Liver (tissue), 9 donors: ENCODE measurements around the gene WRAP73. TPM values are rescaled to one million over a fixed set of nuclear protein-coding genes. Genes with fewer than 3 reads are reported as not detected.

Experiments used
- DNase-seq: peaks from one replicate; pipeline ENCODE4 v3.0.0-alpha.2; 2017; ENCODE audit warnings: low spot score
- H3K27ac ChIP-seq, 2 donors: one replicate each; pipeline ENCODE4 v1.7.0; 2013; ENCODE audit warnings: inconsistent platforms in 2 of 2, low read length in 2 of 2, control low read depth in 1 of 2, low read depth in 1 of 2, mild to moderate bottlenecking in 1 of 2
- H3K27me3 ChIP-seq, 4 donors: one replicate each; pipeline versions ENCODE4 v1.6.1 to v1.7.0; 2013; ENCODE audit warnings: low read length in 3 of 4, inconsistent platforms in 1 of 4, mild to moderate bottlenecking in 1 of 4, moderate library complexity in 1 of 4; ENCODE audit not compliant: control insufficient read depth in 4 of 4, insufficient read depth in 4 of 4
- H3K36me3 ChIP-seq, 4 donors: one replicate each; pipeline versions ENCODE4 v1.6.1 to v1.7.0; 2013; ENCODE audit warnings: low read length in 3 of 4, mild to moderate bottlenecking in 3 of 4, low read depth in 1 of 4, moderate library complexity in 1 of 4; ENCODE audit not compliant: control insufficient read depth in 4 of 4, insufficient read depth in 3 of 4
- H3K4me1 ChIP-seq, 4 donors: one replicate each; pipeline versions ENCODE4 v1.6.1 to v1.7.0; 2013; ENCODE audit warnings: low read length in 3 of 4, mild to moderate bottlenecking in 3 of 4, moderate library complexity in 1 of 4; ENCODE audit not compliant: control insufficient read depth in 4 of 4, insufficient read depth in 4 of 4
- H3K4me3 ChIP-seq, 3 donors: one replicate each; pipeline versions ENCODE4 v1.6.1 to v1.7.0; 2013; ENCODE audit warnings: low read length in 3 of 3, control low read depth in 1 of 3, low read depth in 1 of 3, mild to moderate bottlenecking in 1 of 3
- H3K9ac ChIP-seq, 2 donors: one replicate each; pipeline ENCODE4 v1.7.0; 2013; ENCODE audit warnings: low read length in 2 of 2, mild to moderate bottlenecking in 2 of 2, moderate library complexity in 2 of 2, control low read depth in 1 of 2, low read depth in 1 of 2
- H3K9me3 ChIP-seq, 4 donors: one replicate each; pipeline versions ENCODE4 v1.6.1 to v1.7.0; 2013; ENCODE audit warnings: low read length in 3 of 4; ENCODE audit not compliant: control insufficient read depth in 4 of 4
- EGR1 ChIP-seq, 2 donors: IDR thresholded peaks; 2 replicates each; pipeline ENCODE4 v1.6.1; 2016 to 2018; ENCODE audit warnings: antibody characterized with exemption in 2 of 2, low read depth in 2 of 2
- FOXA1 ChIP-seq: IDR thresholded peaks from 2 replicates; pipeline ENCODE4 v1.6.1; 2016; ENCODE audit warnings: antibody characterized with exemption
- FOXA2 ChIP-seq: IDR thresholded peaks from 2 replicates; pipeline ENCODE4 v1.6.1; 2016; ENCODE audit warnings: antibody characterized with exemption
- JUND ChIP-seq, 2 donors: IDR thresholded peaks; 2 replicates each; pipeline ENCODE4 v1.6.1; 2016; ENCODE audit warnings: antibody characterized with exemption in 2 of 2
- RAD21 ChIP-seq, 2 donors: IDR thresholded peaks; 2 replicates each; pipeline ENCODE4 v1.6.1; 2016; ENCODE audit warnings: antibody characterized with exemption in 2 of 2, mild to moderate bottlenecking in 2 of 2
- REST ChIP-seq: IDR thresholded peaks from 2 replicates; pipeline ENCODE4 v1.6.1; 2016; ENCODE audit warnings: antibody characterized with exemption, mild to moderate bottlenecking
- RXRA ChIP-seq, 2 donors: IDR thresholded peaks; 2 replicates each; pipeline ENCODE4 v1.6.1; 2017 to 2018; ENCODE audit warnings: antibody characterized with exemption in 2 of 2, mild to moderate bottlenecking in 1 of 2
- SP1 ChIP-seq: IDR thresholded peaks from 2 replicates; pipeline ENCODE4 v1.6.1; 2018; ENCODE audit warnings: antibody characterized with exemption, mild to moderate bottlenecking
- TAF1 ChIP-seq: conservative IDR thresholded peaks from 2 replicates; pipeline ENCODE4 v1.6.1; 2016; ENCODE audit warnings: antibody characterized with exemption, mild to moderate bottlenecking
- YY1 ChIP-seq: IDR thresholded peaks from 2 replicates; pipeline ENCODE4 v1.6.1; 2016; ENCODE audit warnings: antibody characterized with exemption, mild to moderate bottlenecking
- ZBTB33 ChIP-seq: IDR thresholded peaks from 2 replicates; pipeline ENCODE4 v1.6.1; 2016; ENCODE audit warnings: antibody characterized with exemption
- WGBS: extraction: QIAGEN DNeasy Blood & Tissue Kit; methylation state at CpG from one replicate; pipeline ENCODE4 v1.1.7; 2013; 5-methylcytosine and 5-hydroxymethylcytosine counted together
- polyA plus RNA-seq, 2 donors: library from polyadenylated mRNA; stranded (reverse) in 1 of 2; unstranded in 1 of 2; fragments of 200-250 nt in 1 of 2; fragments of >200 nt in 1 of 2; fragmentation: Nextera tagmentation in 1 of 2; extraction: Ambion mirVana in 1 of 2; gene quantifications; one replicate each; pipeline versions ENCODE4 v1.2.1 to v1.2.3, GENCODE V29; 2013 to 2015
- total RNA-seq, 2 donors: library from RNA; depleted of rRNA; stranded (reverse); fragments of >200 nt; gene quantifications; one replicate each; pipeline ENCODE4 v1.2.3, GENCODE V29; 2014
- TF ChIP-seq, protein P1 (sequence below): fragments of 150-350 bp; IDR thresholded peaks from 2 replicates; pipeline ENCODE4 v1.5.1; 2017; ENCODE audit warnings: improper control_type of control experiment, low read depth, low read length; ENCODE audit not compliant: missing input control
- TF ChIP-seq, protein P2 (sequence below): IDR thresholded peaks from 2 replicates; pipeline ENCODE4 v1.6.1; 2016; ENCODE audit warnings: antibody characterized with exemption
- donor health status: healthy.
- donor health status: healthy.
- donor health status: healthy.
- donor health status: healthy.
- donor health status: healthy.

Gene WRAP73
- total and polyA plus RNA-seq, 4 donors = 7.6 to 14.6 (median 10.0) TPM

- Histone ChIP-seq H3K27me3 (no peaks in the 10 kb centered on the region), H3K4me3 (no peak overlapping the region), H3K9ac (no peak overlapping the region), H3K4me1 (peaks cover 5 to 22% (median 8%) of the 10 kb centered on the region in 4 donors), H3K9me3 (no peaks in the 10 kb centered on the region), H3K36me3 (no peaks in the 10 kb centered on the region), H3K27ac (no peak overlapping the region)
- DNase-seq = no peak
- TF ChIP-seq RAD21 (IDR thresholded peaks at IDR 0.05) (no peak), JUND (IDR thresholded peaks at IDR 0.05) (no peak), YY1 (no peak), TAF1 (no peak), EGR1 (IDR thresholded peaks at IDR 0.05; ENCODE audit: low read depth in 2 of 2) (no peak), ZBTB33 (no peak), FOXA2 (no peak), SP1 (no peak)
- TF ChIP-seq, protein P1, sequence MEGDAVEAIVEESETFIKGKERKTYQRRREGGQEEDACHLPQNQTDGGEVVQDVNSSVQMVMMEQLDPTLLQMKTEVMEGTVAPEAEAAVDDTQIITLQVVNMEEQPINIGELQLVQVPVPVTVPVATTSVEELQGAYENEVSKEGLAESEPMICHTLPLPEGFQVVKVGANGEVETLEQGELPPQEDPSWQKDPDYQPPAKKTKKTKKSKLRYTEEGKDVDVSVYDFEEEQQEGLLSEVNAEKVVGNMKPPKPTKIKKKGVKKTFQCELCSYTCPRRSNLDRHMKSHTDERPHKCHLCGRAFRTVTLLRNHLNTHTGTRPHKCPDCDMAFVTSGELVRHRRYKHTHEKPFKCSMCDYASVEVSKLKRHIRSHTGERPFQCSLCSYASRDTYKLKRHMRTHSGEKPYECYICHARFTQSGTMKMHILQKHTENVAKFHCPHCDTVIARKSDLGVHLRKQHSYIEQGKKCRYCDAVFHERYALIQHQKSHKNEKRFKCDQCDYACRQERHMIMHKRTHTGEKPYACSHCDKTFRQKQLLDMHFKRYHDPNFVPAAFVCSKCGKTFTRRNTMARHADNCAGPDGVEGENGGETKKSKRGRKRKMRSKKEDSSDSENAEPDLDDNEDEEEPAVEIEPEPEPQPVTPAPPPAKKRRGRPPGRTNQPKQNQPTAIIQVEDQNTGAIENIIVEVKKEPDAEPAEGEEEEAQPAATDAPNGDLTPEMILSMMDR = no peak
- TF ChIP-seq, protein P2, sequence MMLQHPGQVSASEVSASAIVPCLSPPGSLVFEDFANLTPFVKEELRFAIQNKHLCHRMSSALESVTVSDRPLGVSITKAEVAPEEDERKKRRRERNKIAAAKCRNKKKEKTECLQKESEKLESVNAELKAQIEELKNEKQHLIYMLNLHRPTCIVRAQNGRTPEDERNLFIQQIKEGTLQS = no peak
- WGBS = 93% methylated on average over 14 of the region's 14 CpGs
These were observed 14.9 kb upstream of the WRAP73 start for GRCh38 chr1:3664700-3665375.

GRCh38 chr1:3663999-3664699, 14.2 kb upstream of the WRAP73 start:
- Histone ChIP-seq H3K9me3 (no peaks in the 10 kb centered on the region), H3K27me3 (no peaks in the 10 kb centered on the region), H3K27ac (no peak overlapping the region), H3K36me3 (no peaks in the 10 kb centered on the region), H3K9ac (no peak overlapping the region), H3K4me1 (peaks cover 3 to 18% (median 7%) of the 10 kb centered on the region in 4 donors), H3K4me3 (no peak overlapping the region)
- no peak for DNase-seq
- WGBS = 84% methylated on average over 14 of the region's 14 CpGs
- no peak for TF ChIP-seq REST
- TF ChIP-seq RAD21 (IDR thresholded peaks at IDR 0.05) = no peak
- TF ChIP-seq ZBTB33 = no peak
- TF ChIP-seq RXRA (IDR thresholded peaks at IDR 0.05) = no peak
- TF ChIP-seq YY1 = no peak
- TF ChIP-seq FOXA1 = no peak
